Measurements from ENCODE around the gene ARSD. TPM values are rescaled to one million over a fixed set of nuclear protein-coding genes. Genes with fewer than 3 reads are reported as not detected.

The ARSD gene
- total and polyA plus RNA-seq, 2 of the 13 experiments (the other 11 are each of a cell fraction or from before 2014, with no cell fraction given): 4.8 to 6.8 TPM

DNA sequence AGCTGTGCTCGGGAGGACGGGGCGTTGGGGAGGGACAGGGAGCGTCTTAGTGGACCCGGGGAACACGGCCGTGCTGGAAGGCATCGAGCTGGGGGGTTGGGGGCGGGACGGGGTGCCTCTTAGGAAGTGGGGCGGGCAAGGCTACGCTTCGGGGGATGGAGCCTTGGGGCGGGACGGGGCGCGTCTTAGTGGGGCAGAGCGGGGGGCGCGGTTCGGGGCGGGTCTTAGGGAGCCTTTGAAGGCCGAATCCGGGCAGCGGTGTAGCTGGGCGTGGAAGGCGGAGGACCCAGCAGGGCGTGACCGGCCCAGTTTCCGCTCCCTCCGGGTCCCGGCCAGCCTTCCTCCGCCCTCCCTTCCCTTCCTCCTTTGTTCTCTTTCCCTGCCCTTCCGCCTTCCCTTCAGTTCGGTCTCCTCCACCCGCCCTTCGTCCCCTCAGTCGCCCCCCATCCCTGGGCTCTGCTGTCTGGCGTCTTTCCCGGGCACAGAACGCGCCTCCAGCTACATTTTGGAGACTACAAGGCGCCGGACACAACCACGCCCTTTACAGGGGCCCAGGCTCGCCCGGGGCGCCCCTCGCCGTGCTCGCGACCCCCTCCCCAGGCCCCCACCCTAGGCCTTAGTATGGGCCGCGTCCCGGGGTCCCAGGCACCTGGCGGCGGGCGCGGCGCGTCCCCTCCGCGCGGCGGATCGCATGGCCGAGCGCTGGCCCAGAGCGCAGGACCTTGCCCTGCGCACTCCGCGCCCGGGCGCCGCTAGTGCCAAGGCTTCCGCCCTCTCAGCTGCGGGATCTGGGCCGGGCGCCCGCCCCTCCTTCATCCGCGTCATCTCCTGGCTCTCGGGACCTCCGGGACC lies at the start of gene ARSD (continued):
- TF ChIP-seq SRSF9 (IDR thresholded peaks at IDR 0.05; ENCODE audit: borderline replicate concordance, insufficient read depth, low read depth, low read length, poor library complexity, severe bottlenecking): no peak
- no peak for TF ChIP-seq EEA1 (CRISPR knock-in tag; IDR thresholded peaks at IDR 0.05; ENCODE audit: borderline replicate concordance)
- no peak for TF ChIP-seq MED8 (CRISPR knock-in tag; IDR thresholded peaks at IDR 0.05; ENCODE audit: insufficient replicate concordance)
- no peak for TF ChIP-seq IRF2 (CRISPR knock-in tag; IDR thresholded peaks at IDR 0.05)
- TF ChIP-seq, protein P1, sequence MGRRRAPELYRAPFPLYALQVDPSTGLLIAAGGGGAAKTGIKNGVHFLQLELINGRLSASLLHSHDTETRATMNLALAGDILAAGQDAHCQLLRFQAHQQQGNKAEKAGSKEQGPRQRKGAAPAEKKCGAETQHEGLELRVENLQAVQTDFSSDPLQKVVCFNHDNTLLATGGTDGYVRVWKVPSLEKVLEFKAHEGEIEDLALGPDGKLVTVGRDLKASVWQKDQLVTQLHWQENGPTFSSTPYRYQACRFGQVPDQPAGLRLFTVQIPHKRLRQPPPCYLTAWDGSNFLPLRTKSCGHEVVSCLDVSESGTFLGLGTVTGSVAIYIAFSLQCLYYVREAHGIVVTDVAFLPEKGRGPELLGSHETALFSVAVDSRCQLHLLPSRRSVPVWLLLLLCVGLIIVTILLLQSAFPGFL (CRISPR knock-in tag; IDR thresholded peaks at IDR 0.05): no peak
- TF ChIP-seq, protein P2, sequence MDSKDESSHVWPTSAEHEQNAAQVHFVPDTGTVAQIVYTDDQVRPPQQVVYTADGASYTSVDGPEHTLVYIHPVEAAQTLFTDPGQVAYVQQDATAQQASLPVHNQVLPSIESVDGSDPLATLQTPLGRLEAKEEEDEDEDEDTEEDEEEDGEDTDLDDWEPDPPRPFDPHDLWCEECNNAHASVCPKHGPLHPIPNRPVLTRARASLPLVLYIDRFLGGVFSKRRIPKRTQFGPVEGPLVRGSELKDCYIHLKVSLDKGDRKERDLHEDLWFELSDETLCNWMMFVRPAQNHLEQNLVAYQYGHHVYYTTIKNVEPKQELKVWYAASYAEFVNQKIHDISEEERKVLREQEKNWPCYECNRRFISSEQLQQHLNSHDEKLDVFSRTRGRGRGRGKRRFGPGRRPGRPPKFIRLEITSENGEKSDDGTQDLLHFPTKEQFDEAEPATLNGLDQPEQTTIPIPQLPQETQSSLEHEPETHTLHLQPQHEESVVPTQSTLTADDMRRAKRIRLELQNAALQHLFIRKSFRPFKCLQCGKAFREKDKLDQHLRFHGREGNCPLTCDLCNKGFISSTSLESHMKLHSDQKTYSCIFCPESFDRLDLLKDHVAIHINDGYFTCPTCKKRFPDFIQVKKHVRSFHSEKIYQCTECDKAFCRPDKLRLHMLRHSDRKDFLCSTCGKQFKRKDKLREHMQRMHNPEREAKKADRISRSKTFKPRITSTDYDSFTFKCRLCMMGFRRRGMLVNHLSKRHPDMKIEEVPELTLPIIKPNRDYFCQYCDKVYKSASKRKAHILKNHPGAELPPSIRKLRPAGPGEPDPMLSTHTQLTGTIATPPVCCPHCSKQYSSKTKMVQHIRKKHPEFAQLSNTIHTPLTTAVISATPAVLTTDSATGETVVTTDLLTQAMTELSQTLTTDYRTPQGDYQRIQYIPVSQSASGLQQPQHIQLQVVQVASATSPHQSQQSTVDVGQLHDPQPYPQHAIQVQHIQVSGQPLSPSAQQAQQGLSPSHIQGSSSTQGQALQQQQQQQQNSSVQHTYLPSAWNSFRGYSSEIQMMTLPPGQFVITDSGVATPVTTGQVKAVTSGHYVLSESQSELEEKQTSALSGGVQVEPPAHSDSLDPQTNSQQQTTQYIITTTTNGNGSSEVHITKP (CRISPR knock-in tag; IDR thresholded peaks at IDR 0.05; ENCODE audit: low read depth): no peak
- 0 out of 2 replicates have a peak, but pooled peaks have one; percentile 5 for TF ChIP-seq SPEN (CRISPR knock-in tag; IDR thresholded peaks at IDR 0.05; ENCODE audit: low read depth)
- no peak for TF ChIP-seq NR2F6 (IDR thresholded peaks at IDR 0.05)
- 0 out of 2 replicates have a peak, but pooled peaks have one; percentile 28 for TF ChIP-seq NR2F6 (CRISPR knock-in tag; IDR thresholded peaks at IDR 0.05)
- TF ChIP-seq, protein P3, sequence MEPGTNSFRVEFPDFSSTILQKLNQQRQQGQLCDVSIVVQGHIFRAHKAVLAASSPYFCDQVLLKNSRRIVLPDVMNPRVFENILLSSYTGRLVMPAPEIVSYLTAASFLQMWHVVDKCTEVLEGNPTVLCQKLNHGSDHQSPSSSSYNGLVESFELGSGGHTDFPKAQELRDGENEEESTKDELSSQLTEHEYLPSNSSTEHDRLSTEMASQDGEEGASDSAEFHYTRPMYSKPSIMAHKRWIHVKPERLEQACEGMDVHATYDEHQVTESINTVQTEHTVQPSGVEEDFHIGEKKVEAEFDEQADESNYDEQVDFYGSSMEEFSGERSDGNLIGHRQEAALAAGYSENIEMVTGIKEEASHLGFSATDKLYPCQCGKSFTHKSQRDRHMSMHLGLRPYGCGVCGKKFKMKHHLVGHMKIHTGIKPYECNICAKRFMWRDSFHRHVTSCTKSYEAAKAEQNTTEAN (CRISPR knock-in tag; conservative IDR thresholded peaks at IDR 0.05): no peak
- TF ChIP-seq ZNF318 (CRISPR knock-in tag; IDR thresholded peaks at IDR 0.05): no peak
- no peak for TF ChIP-seq ZNF30 (CRISPR knock-in tag; IDR thresholded peaks at IDR 0.05)
- TF ChIP-seq ADNP (CRISPR knock-in tag; IDR thresholded peaks at IDR 0.05): no peak
